CD4-positive, alpha-beta T cell treated with Interleukin-10 for 1 hour (primary cell): Measurements from ENCODE around the gene TRPV3.
A peak's percentile ranks its signal among the peaks of the same experiment; 100 is the strongest.
"Not testable (repeated sequence)": the region's sequence is repeated elsewhere in the genome, so short reads cannot be mapped to it uniquely, and the experiment has no call there.

Experiments
- DNase-seq: peaks from one replicate; pipeline ENCODE4 v3.0.0-alpha.2; 2020

Gene TRPV3

GRCh38 chr17:3557768-3558583, at the start of gene TRPV3:
TSS of gene TRPV3 (minus strand) at chr17:3557812. CDS start at chr17:3554850, 2,962 bp downstream.
- peak; percentile 49 for DNase-seq

GRCh38 chr17:3603870-3604259, 46.3 kb upstream of the TRPV3 start:
- DNase-seq = no peak

- no peak for DNase-seq
Measured at GRCh38 chr17:3603119-3603869, 45.7 kb upstream of the TRPV3 start.

- peak; percentile 20 for DNase-seq
Measured at GRCh38 chr17:3602499-3602898, 44.9 kb upstream of the TRPV3 start.

GRCh38 chr17:3600529-3601205, 43.1 kb upstream of the TRPV3 start:
- DNase-seq = no peak

GRCh38 chr17:3598078-3598477, 40.5 kb upstream of the TRPV3 start:
- no peak for DNase-seq

- no peak for DNase-seq
Measured at GRCh38 chr17:3596804-3597464, 39.3 kb upstream of the TRPV3 start.

- DNase-seq = no peak
Measured at GRCh38 chr17:3594976-3595375, 37.4 kb upstream of the TRPV3 start.

GRCh38 chr17:3594051-3594800, 36.6 kb upstream of the TRPV3 start:
- no peak for DNase-seq

- DNase-seq = no peak
Measured at GRCh38 chr17:3593384-3593783, 35.8 kb upstream of the TRPV3 start.

- no peak for DNase-seq
Measured at GRCh38 chr17:3592216-3592860, 34.7 kb upstream of the TRPV3 start.

- no peak for DNase-seq
Measured at GRCh38 chr17:3590768-3591167, 33.2 kb upstream of the TRPV3 start.

- no peak for DNase-seq
Measured at GRCh38 chr17:3590231-3590630, 32.6 kb upstream of the TRPV3 start.

- DNase-seq = no peak
Measured at GRCh38 chr17:3589784-3590183, 32.2 kb upstream of the TRPV3 start.

- no peak for DNase-seq
Measured at GRCh38 chr17:3585826-3586225, 28.2 kb upstream of the TRPV3 start.

GRCh38 chr17:3583456-3583855, 25.8 kb upstream of the TRPV3 start:
- no peak for DNase-seq

- no peak for DNase-seq
Measured at GRCh38 chr17:3582915-3583314, 25.3 kb upstream of the TRPV3 start.

GRCh38 chr17:3578667-3579066, 21.1 kb upstream of the TRPV3 start:
- not testable (repeated sequence) for DNase-seq

- no peak for DNase-seq
Measured at GRCh38 chr17:3576970-3577369, 19.4 kb upstream of the TRPV3 start.

- DNase-seq = no peak
Measured at GRCh38 chr17:3575511-3575910, 17.9 kb upstream of the TRPV3 start.

- DNase-seq = no peak
Measured at GRCh38 chr17:3574231-3574630, 16.6 kb upstream of the TRPV3 start.
